IMR-90 (cell line): Measurements from ENCODE around the gene AGBL5. TPM values are rescaled to one million over a fixed set of nuclear protein-coding genes. Genes with fewer than 3 reads are reported as not detected.

Experiments
- ATAC-seq: fragments of 200-7000 bp; cut with Tn5 transposase; 2 replicates; pipeline ENCODE4 v1.9.1; 2020; ENCODE audit warnings: low read depth, mild to moderate bottlenecking, moderate library complexity
- BruUV-seq: library from RNA; stranded (reverse); fragments of 400-500 nt; replicated peaks from 2 replicates; lab custom pipeline; 2021; lab: Mats Ljungman, UMichigan
- CTCF ChIA-PET: fragments of 300-600 bp; formaldehyde crosslinking; extraction: SDS; loops from one replicate; lab custom pipeline; 2021; ENCODE audit warnings: antibody characterized with exemption; lab: Yijun Ruan, JAX
- POLR2A ChIA-PET: fragments of 300-600 bp; sonication (Branson Sonifier 250); formaldehyde crosslinking; loops from one replicate; lab custom pipeline; 2022; ENCODE audit warnings: antibody characterized with exemption; ENCODE audit not compliant: unreplicated experiment; lab: Charles Lee
- DNase-seq: peaks from one replicate; pipeline ENCODE4 v3.0.0; 2013
- H2AFZ ChIP-seq: replicated peaks from 2 replicates; pipeline ENCODE3; 2013; ENCODE audit warnings: low read length, mild to moderate bottlenecking; ENCODE audit not compliant: poor library complexity
- H2AK5ac ChIP-seq: 2 replicates; pipeline ENCODE4 v1.6.1; 2013; ENCODE audit warnings: low read depth, low read length, inconsistent platforms
- H2AK9ac ChIP-seq: replicated peaks from 2 replicates; pipeline ENCODE3; 2013; ENCODE audit warnings: mild to moderate bottlenecking, low read depth, low read length, moderate library complexity; ENCODE audit not compliant: poor library complexity
- H2BK120ac ChIP-seq: 2 replicates; pipeline ENCODE4 v1.6.1; 2013; ENCODE audit warnings: low read depth, low read length, inconsistent platforms
- H2BK15ac ChIP-seq: 3 replicates; pipeline ENCODE4 v1.6.1; 2013; ENCODE audit warnings: low read depth, low read length, inconsistent platforms
- H2BK20ac ChIP-seq: 2 replicates; pipeline ENCODE4 v1.6.1; 2013; ENCODE audit warnings: low read depth, mild to moderate bottlenecking, inconsistent platforms, low read length, moderate library complexity
- H2BK5ac ChIP-seq: 2 replicates; pipeline ENCODE4 v1.6.1; 2013; ENCODE audit warnings: mild to moderate bottlenecking, low read depth, low read length, inconsistent platforms; ENCODE audit not compliant: poor library complexity, severe bottlenecking
- H3K14ac ChIP-seq: replicated peaks from 2 replicates; pipeline ENCODE4 v1.6.1; 2013; ENCODE audit warnings: low read depth, low read length, inconsistent platforms
- H3K18ac ChIP-seq: 2 replicates; pipeline ENCODE4 v1.6.1; 2013; ENCODE audit warnings: low read depth, low read length, control low read depth
- H3K23ac ChIP-seq: 2 replicates; pipeline ENCODE4 v1.6.1; 2013; ENCODE audit warnings: low read depth, low read length, inconsistent platforms
- H3K27ac ChIP-seq: 2 replicates; pipeline ENCODE4 v1.5.1; 2013; ENCODE audit warnings: mild to moderate bottlenecking, control low read depth, low read length; ENCODE audit not compliant: insufficient read depth
- H3K27me3 ChIP-seq: 2 replicates; pipeline ENCODE4 v1.6.1; 2013; ENCODE audit warnings: low read length; ENCODE audit not compliant: control insufficient read depth, insufficient read depth
- H3K36me3 ChIP-seq: 2 replicates; pipeline ENCODE4 v1.6.1; 2013; ENCODE audit warnings: low read length, mixed read lengths; ENCODE audit not compliant: control insufficient read depth, insufficient read depth
- H3K4ac ChIP-seq: 2 replicates; pipeline ENCODE4 v1.6.1; 2013; ENCODE audit warnings: low read depth, low read length, inconsistent platforms
- H3K4me1 ChIP-seq: 2 replicates; pipeline ENCODE4 v1.6.1; 2013; ENCODE audit warnings: low read length, mixed read lengths; ENCODE audit not compliant: control insufficient read depth, insufficient read depth
- H3K4me2 ChIP-seq: 2 replicates; pipeline ENCODE4 v1.6.1; 2013; ENCODE audit warnings: low read depth, mild to moderate bottlenecking, control low read depth, low read length, moderate library complexity
- H3K4me3 ChIP-seq: 2 replicates; pipeline ENCODE4 v1.5.1; 2013; ENCODE audit warnings: low read depth, mild to moderate bottlenecking, control low read depth, low read length, moderate library complexity; ENCODE audit not compliant: insufficient read depth
- H3K56ac ChIP-seq: 2 replicates; pipeline ENCODE4 v1.6.1; 2013; ENCODE audit warnings: low read length, inconsistent platforms; ENCODE audit not compliant: insufficient read depth; ENCODE audit errors: extremely low read depth
- H3K79me1 ChIP-seq, 2 experiments: 2 replicates each; pipeline ENCODE4 v1.6.1; 2013; ENCODE audit warnings: low read length in 2 of 2, inconsistent platforms in 1 of 2, low read depth in 1 of 2
- H3K9ac ChIP-seq: 2 replicates; pipeline ENCODE4 v1.6.1; 2013; ENCODE audit warnings: low read depth, low read length, control low read depth
- H3K9me1 ChIP-seq: 2 replicates; pipeline ENCODE4 v1.6.1; 2013; ENCODE audit warnings: low read length, inconsistent platforms; ENCODE audit not compliant: insufficient read depth
- H3K9me3 ChIP-seq: 2 replicates; pipeline ENCODE4 v1.6.1; 2013; ENCODE audit warnings: low read length; ENCODE audit not compliant: control insufficient read depth, insufficient read depth
- H4K20me1 ChIP-seq: 2 replicates; pipeline ENCODE4 v1.6.1; 2013; ENCODE audit warnings: low read length, inconsistent platforms; ENCODE audit not compliant: insufficient read depth
- H4K5ac ChIP-seq: 2 replicates; pipeline ENCODE4 v1.6.1; 2013; ENCODE audit warnings: mild to moderate bottlenecking, low read depth, low read length, control low read depth
- H4K8ac ChIP-seq, 2 experiments: 2 replicates each; pipeline ENCODE4 v1.6.1; 2013; ENCODE audit warnings: low read depth in 2 of 2, low read length in 2 of 2, control low read depth in 1 of 2, inconsistent platforms in 1 of 2
- H4K91ac ChIP-seq: 2 replicates; pipeline ENCODE4 v1.6.1; 2013; ENCODE audit warnings: low read depth, low read length, inconsistent platforms; ENCODE audit not compliant: insufficient read depth
- BHLHE40 ChIP-seq: fragments of 150-350 bp; IDR thresholded peaks from 2 replicates; pipeline ENCODE4 v1.6.1; 2016; ENCODE audit warnings: mild to moderate bottlenecking, low read depth, low read length
- CEBPB ChIP-seq: IDR thresholded peaks from 2 replicates; pipeline ENCODE4 v1.6.1; 2012; ENCODE audit warnings: low read depth, low read length, improper control_type of control experiment
- WGBS, 2 experiments: methylation state at CpG; one replicate each; pipeline versions ENCODE4 v1.1.5 to v1.1.7; 2013; ENCODE audit warnings: missing lambda C conversion rate in 2 of 2; ENCODE audit not compliant: insufficient read length in 1 of 2; ENCODE audit errors: extremely low coverage in 2 of 2; 5-methylcytosine and 5-hydroxymethylcytosine counted together
- dilution Hi-C: fragments of 300-500 bp; cut with HindIII; formaldehyde crosslinking; loops from one replicate; pipeline ENCODE4 v1.14.3; 2018; ENCODE audit warnings: low sequenced_read_pairs; ENCODE audit not compliant: unreplicated experiment
- in situ Hi-C: fragments of 300-500 bp; cut with MboI; formaldehyde crosslinking; loops from 3 replicates; pipeline ENCODE4 v1.14.3; 2019; ENCODE audit warnings: low sequenced_read_pairs, inconsistent platforms, mixed read lengths
- intact Hi-C: fragments of 100-400 bp; cut with micrococcal nuclease; formaldehyde crosslinking; loops from 2 replicates; pipeline ENCODE4 v1.10.0; 2022
- polyA plus RNA-seq, 3 experiments: library from polyadenylated mRNA; depleted of rRNA; stranded (reverse); fragments of >200 nt; gene quantifications; 2 replicates each; pipeline ENCODE4 v1.2.3, GENCODE V29; 2012; ENCODE audit warnings: low replicate concordance in 1 of 3
- total RNA-seq: library from RNA; depleted of rRNA; stranded (reverse); fragments of >200 nt; gene quantifications from 2 replicates; pipeline ENCODE4 v1.2.3, GENCODE V29; 2012
- TF ChIP-seq, protein P1 (sequence below): conservative IDR thresholded peaks from 2 replicates; pipeline ENCODE4 v1.5.1; 2012; ENCODE audit warnings: mild to moderate bottlenecking, low read depth, low read length, improper control_type of control experiment

AGBL5 gene
- total and polyA plus RNA-seq, 2 of the 4 experiments (the other 2 are of a cell fraction), result 19.0 to 26.2 TPM

DNA sequence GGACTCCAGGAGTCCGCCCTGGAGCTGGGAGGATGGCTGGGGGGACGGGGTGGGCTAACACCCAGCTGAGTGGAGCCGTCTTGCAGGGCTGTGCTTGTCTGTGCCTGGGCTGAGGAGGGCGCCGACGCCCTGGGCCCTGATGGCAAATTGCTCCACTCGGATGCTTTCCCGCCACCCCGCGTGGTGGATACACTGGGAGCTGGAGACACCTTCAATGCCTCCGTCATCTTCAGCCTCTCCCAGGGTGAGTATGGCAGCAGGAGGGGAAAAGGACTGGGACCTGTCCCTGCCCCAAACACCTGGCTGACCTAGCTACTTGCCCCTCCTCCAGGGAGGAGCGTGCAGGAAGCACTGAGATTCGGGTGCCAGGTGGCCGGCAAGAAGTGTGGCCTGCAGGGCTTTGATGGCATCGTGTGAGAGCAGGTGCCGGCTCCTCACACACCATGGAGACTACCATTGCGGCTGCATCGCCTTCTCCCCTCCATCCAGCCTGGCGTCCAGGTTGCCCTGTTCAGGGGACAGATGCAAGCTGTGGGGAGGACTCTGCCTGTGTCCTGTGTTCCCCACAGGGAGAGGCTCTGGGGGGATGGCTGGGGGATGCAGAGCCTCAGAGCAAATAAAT lies 48.0 kb downstream of the AGBL5 start:
- H3K4me3 ChIP-seq, result no peak overlapping the region
- no peaks in the 10 kb centered on the region for H3K9me3 ChIP-seq
- TF ChIP-seq, protein P1, sequence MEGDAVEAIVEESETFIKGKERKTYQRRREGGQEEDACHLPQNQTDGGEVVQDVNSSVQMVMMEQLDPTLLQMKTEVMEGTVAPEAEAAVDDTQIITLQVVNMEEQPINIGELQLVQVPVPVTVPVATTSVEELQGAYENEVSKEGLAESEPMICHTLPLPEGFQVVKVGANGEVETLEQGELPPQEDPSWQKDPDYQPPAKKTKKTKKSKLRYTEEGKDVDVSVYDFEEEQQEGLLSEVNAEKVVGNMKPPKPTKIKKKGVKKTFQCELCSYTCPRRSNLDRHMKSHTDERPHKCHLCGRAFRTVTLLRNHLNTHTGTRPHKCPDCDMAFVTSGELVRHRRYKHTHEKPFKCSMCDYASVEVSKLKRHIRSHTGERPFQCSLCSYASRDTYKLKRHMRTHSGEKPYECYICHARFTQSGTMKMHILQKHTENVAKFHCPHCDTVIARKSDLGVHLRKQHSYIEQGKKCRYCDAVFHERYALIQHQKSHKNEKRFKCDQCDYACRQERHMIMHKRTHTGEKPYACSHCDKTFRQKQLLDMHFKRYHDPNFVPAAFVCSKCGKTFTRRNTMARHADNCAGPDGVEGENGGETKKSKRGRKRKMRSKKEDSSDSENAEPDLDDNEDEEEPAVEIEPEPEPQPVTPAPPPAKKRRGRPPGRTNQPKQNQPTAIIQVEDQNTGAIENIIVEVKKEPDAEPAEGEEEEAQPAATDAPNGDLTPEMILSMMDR, result no peak
- no peak for TF ChIP-seq BHLHE40
- TF ChIP-seq CEBPB, result no peak
- H2AK5ac ChIP-seq, result no peak overlapping the region
- DNase-seq (no peak), ATAC-seq (no peak)
- no peak overlapping the region for H3K4me2 ChIP-seq
- peaks cover 7% of the 10 kb centered on the region; the same call in 1 of the 2 replicates for H3K9me1 ChIP-seq
- H2BK15ac ChIP-seq, result no peak overlapping the region
- H3K79me1 ChIP-seq, result no peaks in the 10 kb centered on the region
- CTCF ChIA-PET, result interaction anchor here (0.8 to 2.2 kb wide), 3 partner anchors 92 to 204 kb away, joined by 3 to 7 read pairs (median 4); no protein-coding TSS in a partner anchor
- no peak overlapping the region for H2BK20ac ChIP-seq
- no peak overlapping the region for H2BK120ac ChIP-seq
- 0 out of 2 replicates have a peak, but pooled peaks cover 3% of the 10 kb centered on the region for H3K4me1 ChIP-seq
- H3K27ac ChIP-seq, result no peak overlapping the region
- no peaks in the 10 kb centered on the region for H3K36me3 ChIP-seq
- H3K14ac ChIP-seq, result no peak overlapping the region
- no CpG with 5 or more reads among the region's 19 CpGs for WGBS, 2 experiments
- no peak overlapping the region for H4K5ac ChIP-seq
- no peak overlapping the region for H3K23ac ChIP-seq
- H2AFZ ChIP-seq, result no peak overlapping the region
- H2BK5ac ChIP-seq, result no peak overlapping the region
- H3K4ac ChIP-seq, result no peak overlapping the region
- in situ Hi-C loops (loop anchor here (5.0 kb wide), 1 partner anchor 183 kb away; the partner anchor contains the start of gene TRIM54), dilution Hi-C loops (no loop called here), intact Hi-C loops (loop anchor here (2.0 kb wide), 2 partner anchors 117 to 181 kb away; partner anchors contain the start of gene CAD)
- H4K8ac ChIP-seq, result no peak overlapping the region
- no TSS peak for BruUV-seq
- no peaks in the 10 kb centered on the region for H4K20me1 ChIP-seq
- no peak overlapping the region for H3K56ac ChIP-seq
- no peak overlapping the region for H4K91ac ChIP-seq
- POLR2A ChIA-PET, result no interaction called here
- H2AK9ac ChIP-seq, result no peak overlapping the region
- H3K9ac ChIP-seq, result no peak overlapping the region
- H3K27me3 ChIP-seq, result peaks cover 25% of the 10 kb centered on the region
- no peak overlapping the region for H3K18ac ChIP-seq
